ENCODE measurements around the gene MIS18BP1.

DNA sequence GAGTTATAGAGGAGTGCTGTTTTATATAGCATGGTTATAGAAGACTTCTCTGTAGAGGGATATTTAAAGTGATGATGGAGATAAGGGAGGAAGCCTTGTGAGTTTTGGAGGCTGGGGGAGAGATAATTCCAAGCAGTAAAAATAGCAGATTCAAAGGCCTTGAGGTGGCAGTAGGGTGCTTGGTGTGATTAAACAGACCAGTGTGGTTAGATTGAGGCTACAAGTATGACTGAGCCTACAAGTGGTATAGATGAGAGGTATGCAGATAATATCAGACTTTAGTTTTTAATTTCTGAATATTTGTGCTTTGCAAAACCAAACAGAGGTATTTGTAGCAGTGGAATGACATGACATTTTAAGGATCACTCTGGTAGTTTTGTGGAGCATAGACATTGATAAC is 96.9 kb downstream of the MIS18BP1 start:
- TF ChIP-seq, protein P1, sequence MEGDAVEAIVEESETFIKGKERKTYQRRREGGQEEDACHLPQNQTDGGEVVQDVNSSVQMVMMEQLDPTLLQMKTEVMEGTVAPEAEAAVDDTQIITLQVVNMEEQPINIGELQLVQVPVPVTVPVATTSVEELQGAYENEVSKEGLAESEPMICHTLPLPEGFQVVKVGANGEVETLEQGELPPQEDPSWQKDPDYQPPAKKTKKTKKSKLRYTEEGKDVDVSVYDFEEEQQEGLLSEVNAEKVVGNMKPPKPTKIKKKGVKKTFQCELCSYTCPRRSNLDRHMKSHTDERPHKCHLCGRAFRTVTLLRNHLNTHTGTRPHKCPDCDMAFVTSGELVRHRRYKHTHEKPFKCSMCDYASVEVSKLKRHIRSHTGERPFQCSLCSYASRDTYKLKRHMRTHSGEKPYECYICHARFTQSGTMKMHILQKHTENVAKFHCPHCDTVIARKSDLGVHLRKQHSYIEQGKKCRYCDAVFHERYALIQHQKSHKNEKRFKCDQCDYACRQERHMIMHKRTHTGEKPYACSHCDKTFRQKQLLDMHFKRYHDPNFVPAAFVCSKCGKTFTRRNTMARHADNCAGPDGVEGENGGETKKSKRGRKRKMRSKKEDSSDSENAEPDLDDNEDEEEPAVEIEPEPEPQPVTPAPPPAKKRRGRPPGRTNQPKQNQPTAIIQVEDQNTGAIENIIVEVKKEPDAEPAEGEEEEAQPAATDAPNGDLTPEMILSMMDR (IDR thresholded peaks at IDR 0.05; ENCODE audit: low read depth, low read length, missing input control): no peak
- TF ChIP-seq, protein P2, sequence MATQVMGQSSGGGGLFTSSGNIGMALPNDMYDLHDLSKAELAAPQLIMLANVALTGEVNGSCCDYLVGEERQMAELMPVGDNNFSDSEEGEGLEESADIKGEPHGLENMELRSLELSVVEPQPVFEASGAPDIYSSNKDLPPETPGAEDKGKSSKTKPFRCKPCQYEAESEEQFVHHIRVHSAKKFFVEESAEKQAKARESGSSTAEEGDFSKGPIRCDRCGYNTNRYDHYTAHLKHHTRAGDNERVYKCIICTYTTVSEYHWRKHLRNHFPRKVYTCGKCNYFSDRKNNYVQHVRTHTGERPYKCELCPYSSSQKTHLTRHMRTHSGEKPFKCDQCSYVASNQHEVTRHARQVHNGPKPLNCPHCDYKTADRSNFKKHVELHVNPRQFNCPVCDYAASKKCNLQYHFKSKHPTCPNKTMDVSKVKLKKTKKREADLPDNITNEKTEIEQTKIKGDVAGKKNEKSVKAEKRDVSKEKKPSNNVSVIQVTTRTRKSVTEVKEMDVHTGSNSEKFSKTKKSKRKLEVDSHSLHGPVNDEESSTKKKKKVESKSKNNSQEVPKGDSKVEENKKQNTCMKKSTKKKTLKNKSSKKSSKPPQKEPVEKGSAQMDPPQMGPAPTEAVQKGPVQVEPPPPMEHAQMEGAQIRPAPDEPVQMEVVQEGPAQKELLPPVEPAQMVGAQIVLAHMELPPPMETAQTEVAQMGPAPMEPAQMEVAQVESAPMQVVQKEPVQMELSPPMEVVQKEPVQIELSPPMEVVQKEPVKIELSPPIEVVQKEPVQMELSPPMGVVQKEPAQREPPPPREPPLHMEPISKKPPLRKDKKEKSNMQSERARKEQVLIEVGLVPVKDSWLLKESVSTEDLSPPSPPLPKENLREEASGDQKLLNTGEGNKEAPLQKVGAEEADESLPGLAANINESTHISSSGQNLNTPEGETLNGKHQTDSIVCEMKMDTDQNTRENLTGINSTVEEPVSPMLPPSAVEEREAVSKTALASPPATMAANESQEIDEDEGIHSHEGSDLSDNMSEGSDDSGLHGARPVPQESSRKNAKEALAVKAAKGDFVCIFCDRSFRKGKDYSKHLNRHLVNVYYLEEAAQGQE (IDR thresholded peaks at IDR 0.05): no peak
- TF ChIP-seq GABPA (IDR thresholded peaks at IDR 0.05 in 1 of 2, conservative IDR thresholded peaks at IDR 0.05 in 1 of 2): no peak
- TF ChIP-seq, protein P3, sequence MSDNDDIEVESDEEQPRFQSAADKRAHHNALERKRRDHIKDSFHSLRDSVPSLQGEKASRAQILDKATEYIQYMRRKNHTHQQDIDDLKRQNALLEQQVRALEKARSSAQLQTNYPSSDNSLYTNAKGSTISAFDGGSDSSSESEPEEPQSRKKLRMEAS (IDR thresholded peaks at IDR 0.05): no peak
- TF ChIP-seq YY1 (IDR thresholded peaks at IDR 0.05): no peak
- TF ChIP-seq RAD21 (IDR thresholded peaks at IDR 0.05): no peak
- no peak for TF ChIP-seq SP1 (IDR thresholded peaks at IDR 0.05)
- TF ChIP-seq, protein P4, sequence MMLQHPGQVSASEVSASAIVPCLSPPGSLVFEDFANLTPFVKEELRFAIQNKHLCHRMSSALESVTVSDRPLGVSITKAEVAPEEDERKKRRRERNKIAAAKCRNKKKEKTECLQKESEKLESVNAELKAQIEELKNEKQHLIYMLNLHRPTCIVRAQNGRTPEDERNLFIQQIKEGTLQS (IDR thresholded peaks at IDR 0.05): no peak
- TF ChIP-seq, protein P5, sequence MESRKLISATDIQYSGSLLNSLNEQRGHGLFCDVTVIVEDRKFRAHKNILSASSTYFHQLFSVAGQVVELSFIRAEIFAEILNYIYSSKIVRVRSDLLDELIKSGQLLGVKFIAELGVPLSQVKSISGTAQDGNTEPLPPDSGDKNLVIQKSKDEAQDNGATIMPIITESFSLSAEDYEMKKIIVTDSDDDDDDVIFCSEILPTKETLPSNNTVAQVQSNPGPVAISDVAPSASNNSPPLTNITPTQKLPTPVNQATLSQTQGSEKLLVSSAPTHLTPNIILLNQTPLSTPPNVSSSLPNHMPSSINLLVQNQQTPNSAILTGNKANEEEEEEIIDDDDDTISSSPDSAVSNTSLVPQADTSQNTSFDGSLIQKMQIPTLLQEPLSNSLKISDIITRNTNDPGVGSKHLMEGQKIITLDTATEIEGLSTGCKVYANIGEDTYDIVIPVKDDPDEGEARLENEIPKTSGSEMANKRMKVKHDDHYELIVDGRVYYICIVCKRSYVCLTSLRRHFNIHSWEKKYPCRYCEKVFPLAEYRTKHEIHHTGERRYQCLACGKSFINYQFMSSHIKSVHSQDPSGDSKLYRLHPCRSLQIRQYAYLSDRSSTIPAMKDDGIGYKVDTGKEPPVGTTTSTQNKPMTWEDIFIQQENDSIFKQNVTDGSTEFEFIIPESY (IDR thresholded peaks at IDR 0.05): no peak
- TF ChIP-seq TAF1 (conservative IDR thresholded peaks at IDR 0.05): no peak
- no peak for TF ChIP-seq JUND (IDR thresholded peaks at IDR 0.05)
- no peak for TF ChIP-seq HNF4G (IDR thresholded peaks at IDR 0.05)
- TF ChIP-seq HNF4A (conservative IDR thresholded peaks at IDR 0.05): no peak
- no peak for TF ChIP-seq EGR1 (IDR thresholded peaks at IDR 0.05; ENCODE audit: low read depth in 2 of 2)

Measured in liver (tissue), 3 donors.